Measurements from ENCODE around the gene GALR1.

GALR1 gene

GRCh38 chr18:77316641-77317040, 67.0 kb downstream of the GALR1 start:
- no peak for DNase-seq (ENCODE audit: low read depth, low spot score)
- H3K27ac ChIP-seq = no peak overlapping the region

GRCh38 chr18:77320971-77321559, 71.4 kb downstream of the GALR1 start:
- DNase-seq (ENCODE audit: low read depth, low spot score) = no peak
- no peak overlapping the region for H3K27ac ChIP-seq

DNA sequence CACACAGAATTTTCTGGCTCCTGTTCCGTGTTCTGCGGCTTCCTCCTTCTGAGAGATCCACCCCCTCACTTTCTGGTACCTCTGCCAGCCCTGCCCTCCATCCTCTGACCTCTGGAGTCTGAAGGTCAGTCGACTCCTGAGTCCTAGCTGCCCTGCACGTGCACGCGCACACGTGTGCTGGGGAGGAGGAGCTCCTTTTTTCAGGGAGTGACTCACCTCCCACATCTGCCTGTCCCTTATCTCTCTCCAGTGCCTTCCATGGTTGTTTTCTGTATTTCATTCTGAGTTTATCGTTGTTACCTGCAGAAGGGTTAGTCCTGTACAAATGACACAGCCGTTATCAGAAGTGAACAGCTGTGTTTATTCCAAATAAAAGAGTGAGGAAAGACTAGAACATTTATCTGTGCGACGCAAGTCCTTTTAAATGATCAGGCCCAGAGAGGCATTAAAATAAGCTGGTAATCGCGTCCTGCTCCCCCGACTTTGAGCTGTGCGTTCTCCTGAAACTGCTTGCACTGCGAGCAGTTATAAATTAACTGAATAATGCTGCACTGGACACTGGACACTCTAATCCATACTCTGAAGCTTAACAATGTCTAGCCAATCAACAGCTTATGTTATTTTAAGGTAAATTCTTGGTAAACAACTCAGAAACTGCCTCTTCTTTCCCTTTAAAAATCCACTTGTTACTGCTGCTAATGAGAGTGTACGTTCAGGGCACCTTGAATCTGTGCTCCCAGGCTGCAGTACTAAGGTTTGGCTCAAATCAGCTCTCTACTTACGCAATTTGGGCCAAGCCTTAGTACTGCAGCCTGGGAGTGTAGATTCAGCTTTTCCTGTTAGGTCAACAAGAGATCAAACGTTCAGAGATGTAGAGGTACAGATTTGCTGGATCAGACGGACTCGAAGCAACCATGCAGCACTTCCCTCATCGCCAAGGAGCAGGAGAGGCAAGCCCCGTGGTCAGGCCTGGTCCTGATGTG, 72.5 kb downstream of the GALR1 start:
- DNase-seq (ENCODE audit: low read depth, low spot score) = no peak
- no peak overlapping the region for H3K27ac ChIP-seq

- DNase-seq (ENCODE audit: low read depth, low spot score) = no peak
- no peak overlapping the region for H3K27ac ChIP-seq
Observed at GRCh38 chr18:77323640-77324299, 74.1 kb downstream of the GALR1 start.

Data from epithelial cell of prostate (primary cell).